Peyer's patch (tissue), 4 donors: ENCODE measurements around the gene PNPO. TPM values are rescaled to one million over a fixed set of nuclear protein-coding genes. Genes with fewer than 3 reads are reported as not detected.

Experiments used
- DNase-seq, 3 donors: peaks; one replicate each; pipeline ENCODE4 v3.0.0-alpha.2; 2017 to 2019
- H3K27ac ChIP-seq, 4 donors: fragments of 200-600 bp; sonication (generic); one replicate each; pipeline ENCODE4 v1.5.1; 2016 to 2019
- H3K27me3 ChIP-seq, 2 donors: fragments of 200-600 bp; sonication (generic); one replicate each; pipeline ENCODE4 v1.5.1; 2019
- H3K36me3 ChIP-seq, 3 donors: fragments of 200-600 bp; sonication (generic); one replicate each; pipeline ENCODE4 v1.5.1; 2016 to 2019
- H3K4me1 ChIP-seq, 4 donors: fragments of 200-600 bp; sonication (generic); one replicate each; pipeline ENCODE4 v1.5.1; 2016 to 2019
- H3K4me3 ChIP-seq, 4 donors: fragments of 200-600 bp; sonication (generic); 1 replicate in 3 of 4; 2 replicates in 1 of 4; pipeline ENCODE4 v1.5.1; 2016 to 2019; ENCODE audit warnings: mild to moderate bottlenecking in 1 of 4
- H3K9me3 ChIP-seq, 4 donors: fragments of 200-600 bp; sonication (generic); one replicate each; pipeline ENCODE4 v1.5.1; 2016 to 2019; ENCODE audit warnings: mild to moderate bottlenecking in 1 of 4
- CTCF ChIP-seq, 6 experiments: fragments of 450-650 bp in 4 of 6; fragments of 200-600 bp in 2 of 6; sonication (generic) in 1 of 6; IDR thresholded peaks; one replicate each; pipeline ENCODE4 v1.5.1; 2017 to 2019; ENCODE audit warnings: antibody characterized with exemption in 6 of 6, mild to moderate bottlenecking in 3 of 6, moderate library complexity in 1 of 6
- POLR2A ChIP-seq, 2 donors: fragments of 450-650 bp; IDR thresholded peaks; one replicate each; pipeline ENCODE4 v1.5.1; 2017; ENCODE audit warnings: antibody characterized with exemption in 2 of 2, mild to moderate bottlenecking in 2 of 2, moderate library complexity in 2 of 2
- total RNA-seq, 4 donors: library from RNA; depleted of rRNA; stranded (reverse); fragments of >200 nt; gene quantifications; one replicate each; pipeline ENCODE4 v1.1.0, GENCODE V29; 2016

The PNPO gene
- total RNA-seq, 4 donors from 2014 or later, result 23.9 to 103 (median 64.6) TPM

GRCh38 chr17:47959825-47960655, 18.7 kb downstream of the PNPO start:
- peak overlapping the region in 3 of 4 donors; percentile 77 to 96 (median 95) for H3K27ac ChIP-seq
- H3K27me3 ChIP-seq, result no peaks in the 10 kb centered on the region
- peak overlapping the region in 2 of 4 donors; percentile 63 to 70 for H3K4me3 ChIP-seq
- no peaks in the 10 kb centered on the region for H3K36me3 ChIP-seq
- peak in 2 of 3 donors; percentile 86 to 88 for DNase-seq
- TF ChIP-seq CTCF (IDR thresholded peaks at IDR 0.05) (no peak), POLR2A (IDR thresholded peaks at IDR 0.05) (peak; percentile 93 to 97)
- peaks cover 0 to 18% (median 3%) of the 10 kb centered on the region in 4 donors for H3K4me1 ChIP-seq
- no peaks in the 10 kb centered on the region for H3K9me3 ChIP-seq

- Histone ChIP-seq H3K36me3 (no peaks in the 10 kb centered on the region), H3K9me3 (no peaks in the 10 kb centered on the region), H3K4me3 (no peak overlapping the region), H3K4me1 (peaks cover 0 to 27% (median 4%) of the 10 kb centered on the region in 4 donors), H3K27me3 (no peaks in the 10 kb centered on the region), H3K27ac (peak overlapping the region in 2 of 4 donors; percentile 77 to 96)
- no peak for DNase-seq
- TF ChIP-seq CTCF (IDR thresholded peaks at IDR 0.05) (no peak), POLR2A (IDR thresholded peaks at IDR 0.05) (no peak)
Observed at GRCh38 chr17:47961406-47961805, 20.0 kb downstream of the PNPO start.

- no peak for DNase-seq
- no peaks in the 10 kb centered on the region for H3K27me3 ChIP-seq
- H3K4me1 ChIP-seq, result peaks cover 0 to 34% (median 4%) of the 10 kb centered on the region in 4 donors
- no peak overlapping the region for H3K4me3 ChIP-seq
- H3K9me3 ChIP-seq, result no peaks in the 10 kb centered on the region
- H3K36me3 ChIP-seq, result no peaks in the 10 kb centered on the region
- no peak overlapping the region for H3K27ac ChIP-seq
- no peak for TF ChIP-seq CTCF (IDR thresholded peaks at IDR 0.05)
- no peak for TF ChIP-seq POLR2A (IDR thresholded peaks at IDR 0.05)
Observed at GRCh38 chr17:47962901-47963300, 21.5 kb downstream of the PNPO start.

- peak overlapping the region in 3 of 4 donors; percentile 62 to 90 (median 88) for H3K27ac ChIP-seq
- no peak for TF ChIP-seq CTCF (IDR thresholded peaks at IDR 0.05)
- no peak for TF ChIP-seq POLR2A (IDR thresholded peaks at IDR 0.05)
Observed at GRCh38 chr17:47964856-47965255, 23.5 kb downstream of the PNPO start.

GRCh38 chr17:47966079-47966519, 24.7 kb downstream of the PNPO start:
- Histone ChIP-seq H3K4me3 (peak overlapping the region in 2 of 4 donors; percentile 16 to 30), H3K27me3 (no peaks in the 10 kb centered on the region), H3K4me1 (peaks cover 0 to 35% (median 6%) of the 10 kb centered on the region in 4 donors), H3K9me3 (no peaks in the 10 kb centered on the region), H3K36me3 (no peaks in the 10 kb centered on the region), H3K27ac (peak overlapping the region in 3 of 4 donors; percentile 70 to 90 (median 88))
- DNase-seq, result peak in 2 of 3 donors; percentile 75 to 85
- TF ChIP-seq POLR2A (IDR thresholded peaks at IDR 0.05), result peak; percentile 40 to 78
- no peak for TF ChIP-seq CTCF (IDR thresholded peaks at IDR 0.05)

More at GRCh38 chr17:47964856-47965255, 23.5 kb downstream of the PNPO start:
- no peak for DNase-seq
- peaks cover 0 to 36% (median 4%) of the 10 kb centered on the region in 4 donors for H3K4me1 ChIP-seq
- no peak overlapping the region for H3K4me3 ChIP-seq
- no peaks in the 10 kb centered on the region for H3K36me3 ChIP-seq
- no peaks in the 10 kb centered on the region for H3K27me3 ChIP-seq
- H3K9me3 ChIP-seq, result no peaks in the 10 kb centered on the region
